B cell (primary cell): Measurements from ENCODE around the gene TOM1L2. TPM values are rescaled to one million over a fixed set of nuclear protein-coding genes. Genes with fewer than 3 reads are reported as not detected.

ENCODE experiments used
- ATAC-seq: fragments of 200-7000 bp; cut with Tn5 transposase; one replicate; pipeline ENCODE4 v1.10.0; 2021; ENCODE audit warnings: low read depth, mild to moderate bottlenecking, moderate number of reproducible peaks, moderate library complexity
- CTCF ChIA-PET: fragments of 350-600 bp; sonication (Branson Sonifier 250); formaldehyde crosslinking; loops from one replicate; lab custom pipeline; 2021; ENCODE audit warnings: antibody characterized with exemption, inconsistent platforms; lab: Charles Lee
- POLR2A ChIA-PET: fragments of 350-600 bp; sonication (Branson Sonifier 250); formaldehyde crosslinking; loops from one replicate; lab custom pipeline; 2021; ENCODE audit warnings: antibody characterized with exemption; lab: Charles Lee
- DNase-seq: peaks from one replicate; pipeline ENCODE4 v3.0.0; 2013
- H2AFZ ChIP-seq: 2 replicates; pipeline ENCODE4 v1.6.1; 2012; ENCODE audit warnings: mild to moderate bottlenecking, low read depth, low read length; ENCODE audit not compliant: insufficient read depth, poor library complexity, severe bottlenecking
- H3K27ac ChIP-seq, 2 donors: 1 replicate in 1 of 2; 2 replicates in 1 of 2; pipeline ENCODE4 v1.5.1; 2012 to 2013; ENCODE audit warnings: low read length in 2 of 2, mild to moderate bottlenecking in 2 of 2, moderate library complexity in 1 of 2
- H3K27me3 ChIP-seq, 4 experiments: fragments of 200-600 bp in 1 of 4; sonication (generic) in 1 of 4; replicated peaks in 1 of 4; 1 replicate in 2 of 4; 2 replicates in 2 of 4; pipeline versions ENCODE4 v1.6.1 to v1.7.0; 2013 to 2016; ENCODE audit warnings: low read length in 3 of 4, mild to moderate bottlenecking in 2 of 4, mixed read lengths in 1 of 4, moderate library complexity in 1 of 4; ENCODE audit not compliant: insufficient read depth in 4 of 4, control insufficient read depth in 3 of 4; ENCODE audit errors: control extremely low read depth in 1 of 4
- H3K36me3 ChIP-seq, 2 experiments: replicated peaks in 1 of 2; 1 replicate in 1 of 2; 2 replicates in 1 of 2; pipeline versions ENCODE4 v1.6.1 to v1.7.1; 2013; ENCODE audit warnings: low read length in 1 of 2; ENCODE audit not compliant: insufficient read depth in 2 of 2, control insufficient read depth in 1 of 2; ENCODE audit errors: control extremely low read depth in 1 of 2, extremely low read depth in 1 of 2
- H3K4me1 ChIP-seq, 2 donors: fragments of 200-600 bp in 1 of 2; sonication (generic) in 1 of 2; 1 replicate in 1 of 2; 2 replicates in 1 of 2; pipeline versions ENCODE4 v1.5.1 to v1.6.1; 2013 to 2017; ENCODE audit warnings: low read length in 2 of 2; ENCODE audit not compliant: control insufficient read depth in 2 of 2, insufficient read depth in 2 of 2
- H3K4me2 ChIP-seq: replicated peaks from 2 replicates; pipeline ENCODE3; 2012; ENCODE audit warnings: mild to moderate bottlenecking, low read depth, low read length; ENCODE audit not compliant: poor library complexity, severe bottlenecking
- H3K4me3 ChIP-seq, 5 experiments: fragments of 200-600 bp in 1 of 5; sonication (generic) in 1 of 5; 1 replicate in 3 of 5; 2 replicates in 2 of 5; pipeline versions ENCODE4 v1.5.1 to v1.7.0; 2011 to 2016; ENCODE audit warnings: low read length in 4 of 5, mild to moderate bottlenecking in 4 of 5, low read depth in 2 of 5, control low read depth in 1 of 5, moderate library complexity in 1 of 5; ENCODE audit not compliant: insufficient read depth in 1 of 5; ENCODE audit errors: control extremely low read depth in 1 of 5, extremely low read depth in 1 of 5
- H3K79me2 ChIP-seq: fragments of 200-600 bp; sonication (generic); one replicate; pipeline ENCODE4 v1.6.0; 2016; ENCODE audit warnings: low read length; ENCODE audit not compliant: control insufficient read depth, insufficient read depth
- H3K9ac ChIP-seq: fragments of 200-600 bp; sonication (generic); 2 replicates; pipeline ENCODE4 v1.6.1; 2017; ENCODE audit warnings: mild to moderate bottlenecking, low read length, moderate library complexity
- H3K9me3 ChIP-seq, 3 donors: one replicate each; pipeline versions ENCODE4 v1.6.1 to v1.7.1; 2013; ENCODE audit warnings: low read length in 2 of 3; ENCODE audit not compliant: control insufficient read depth in 2 of 3, insufficient read depth in 1 of 3; ENCODE audit errors: control extremely low read depth in 1 of 3
- H4K20me1 ChIP-seq: 2 replicates; pipeline ENCODE4 v1.6.0; 2012; ENCODE audit warnings: mild to moderate bottlenecking, low read length; ENCODE audit not compliant: insufficient read depth, control insufficient read depth, poor library complexity, severe bottlenecking
- H3K27ac Mint-ChIP-seq: one replicate; pipeline ENCODE4 v1.8.0; 2021; ENCODE audit warnings: mixed read lengths
- H3K27me3 Mint-ChIP-seq: one replicate; pipeline ENCODE4 v1.8.0; 2021; ENCODE audit warnings: mixed read lengths
- H3K4me1 Mint-ChIP-seq: one replicate; pipeline ENCODE4 v1.8.0; 2021; ENCODE audit warnings: mixed read lengths
- H3K4me3 Mint-ChIP-seq: one replicate; pipeline ENCODE4 v1.8.0; 2021; ENCODE audit warnings: mixed read lengths
- H3K9me3 Mint-ChIP-seq: one replicate; pipeline ENCODE4 v1.8.0; 2022; ENCODE audit warnings: mixed read lengths; ENCODE audit not compliant: insufficient read depth
- CTCF ChIP-seq: fragments of 200-600 bp; IDR thresholded peaks from one replicate; pipeline ENCODE4 v1.8.0; 2022; ENCODE audit warnings: antibody characterized with exemption, mild to moderate bottlenecking
- EZH2 ChIP-seq: IDR thresholded peaks from 2 replicates; pipeline ENCODE4 v1.6.1; 2012; ENCODE audit warnings: borderline replicate concordance, low read depth, mild to moderate bottlenecking, moderate library complexity, low read length; ENCODE audit not compliant: insufficient read depth, poor library complexity, severe bottlenecking
- WGBS: methylation state at CpG from one replicate; pipeline ENCODE4 v1.1.5; 2013; ENCODE audit warnings: missing lambda C conversion rate; ENCODE audit not compliant: insufficient coverage; 5-methylcytosine and 5-hydroxymethylcytosine counted together
- intact Hi-C: fragments of 100-400 bp; cut with micrococcal nuclease; formaldehyde crosslinking; loops from one replicate; pipeline ENCODE4 v1.10.0; 2022
- polyA plus RNA-seq: library from polyadenylated mRNA; depleted of rRNA; stranded (reverse); fragments of >200 nt; gene quantifications from 2 replicates; pipeline ENCODE4 v1.2.3, GENCODE V29; 2012
- total RNA-seq, 2 donors: library from RNA; stranded (reverse); fragments of 120-200 nt in 1 of 2; gene quantifications; 1 replicate in 1 of 2; 2 replicates in 1 of 2; pipeline versions ENCODE4 v1.2.3 to v1.2.4, GENCODE V29; 2013 to 2022

Gene TOM1L2
- total and polyA plus RNA-seq, 2 donors (not counting 1 experiment from before 2014, with no cell fraction given), result 25.1 to 29.7 TPM

GRCh38 chr17:17919169-17920107 is 52.8 kb downstream of the TOM1L2 start:
- no peak for TF ChIP-seq EZH2
- TF ChIP-seq CTCF, result peak; percentile 71
- DNase-seq, result peak; percentile 67
- Histone ChIP-seq H3K4me3 (no peak overlapping the region), H3K9ac (no peak overlapping the region), H2AFZ (no peak overlapping the region), H3K9me3 (peaks cover 0 to 3% (median 0%) of the 10 kb centered on the region in 3 donors), H3K27ac (no peak overlapping the region), H3K79me2 (peaks cover 8% of the 10 kb centered on the region), H3K4me2 (no peak overlapping the region), H3K4me1 (no peaks in the 10 kb centered on the region), H3K36me3 (no peaks in the 10 kb centered on the region), H3K27me3 (no peaks in the 10 kb centered on the region), H4K20me1 (peaks cover 6% of the 10 kb centered on the region)
- POLR2A ChIA-PET, result interaction anchor here (0.6 kb wide), 1 partner anchor 404 kb away, joined by 3 read pairs; no protein-coding TSS in a partner anchor
- intact Hi-C loops, result loop anchor here (1.0 to 5.0 kb wide), 3 partner anchors 59 to 562 kb away; partner anchors contain the start of gene RAI1
- Mint-ChIP-seq H3K27me3 (no peaks in the 10 kb centered on the region), H3K9me3 (no peaks in the 10 kb centered on the region), H3K27ac (no peak overlapping the region), H3K4me3 (no peak overlapping the region), H3K4me1 (no peaks in the 10 kb centered on the region)
- CTCF ChIA-PET, result interaction anchor here (0.6 to 4.0 kb wide), 27 partner anchors 10 to 920 kb away, joined by 3 to 38 read pairs (median 4); partner anchors contain the start of genes PEMT and RAI1
- 50% methylated on average over 2 of the region's 5 CpGs for WGBS
- peak; percentile 69 for ATAC-seq

DNA sequence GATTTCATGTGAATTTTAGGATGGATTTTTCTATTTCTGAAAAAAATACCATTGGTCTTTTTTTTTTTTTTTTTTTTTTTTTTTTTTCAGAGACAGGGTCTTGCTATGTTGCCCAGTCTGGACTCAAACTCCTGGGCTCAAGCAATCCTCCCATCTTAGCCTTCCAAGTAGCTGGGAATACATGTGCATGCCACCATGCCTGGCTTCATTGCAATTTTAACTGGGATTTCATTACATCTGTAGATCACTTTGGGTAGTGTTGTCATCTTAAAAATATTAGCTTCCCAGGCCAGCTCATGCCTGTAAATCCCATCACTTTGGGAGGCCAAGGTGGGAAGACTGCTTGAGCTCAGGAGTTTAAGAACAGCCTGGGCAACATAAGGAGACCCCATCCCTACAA is 54.8 kb downstream of the TOM1L2 start:
- ATAC-seq, result no peak
- no peak for TF ChIP-seq CTCF
- TF ChIP-seq EZH2, result no peak
- no peaks in the 10 kb centered on the region for H3K36me3 ChIP-seq
- intact Hi-C loops, result loop anchor here (5.0 kb wide), 1 partner anchor 560 kb away; no protein-coding TSS in a partner anchor
- no peaks in the 10 kb centered on the region for H3K27me3 ChIP-seq
- H3K27ac ChIP-seq, result no peak overlapping the region
- H3K4me1 ChIP-seq, result no peaks in the 10 kb centered on the region
- ChIA-PET POLR2A (no interaction called here), CTCF (no interaction called here)
- Mint-ChIP-seq H3K9me3 (no peaks in the 10 kb centered on the region), H3K4me3 (no peak overlapping the region), H3K27ac (no peak overlapping the region), H3K4me1 (no peaks in the 10 kb centered on the region), H3K27me3 (no peaks in the 10 kb centered on the region)
- no peak overlapping the region for H3K4me3 ChIP-seq
- peaks cover 8% of the 10 kb centered on the region for H3K79me2 ChIP-seq
- H3K4me2 ChIP-seq, result no peak overlapping the region
- H2AFZ ChIP-seq, result no peak overlapping the region
- DNase-seq, result no peak
- H3K9me3 ChIP-seq, result no peaks in the 10 kb centered on the region
- H4K20me1 ChIP-seq, result peaks cover 6% of the 10 kb centered on the region
- no peak overlapping the region for H3K9ac ChIP-seq
